ENCODE results near the gene GOLGB1. TPM values are rescaled to one million over a fixed set of nuclear protein-coding genes. Genes with fewer than 3 reads are reported as not detected.

The GOLGB1 gene
- total and polyA plus RNA-seq, 2 donors (not counting 1 experiment from before 2014, with no cell fraction given), result 24.7 to 68.7 TPM

GRCh38 chr3:121624147-121624899, 125.2 kb downstream of the GOLGB1 start:
- Histone ChIP-seq H3K4me1 (ENCODE audit: control insufficient read depth, extremely low read depth, insufficient read depth, low read length) (no peaks in the 10 kb centered on the region), H3K27ac (ENCODE audit: insufficient read depth, low read length) (no peak overlapping the region), H3K4me2 (ENCODE audit: extremely low read depth, insufficient read depth, low read length) (no peak overlapping the region), H3K36me3 (ENCODE audit: control insufficient read depth, insufficient read depth, low read length) (no peaks in the 10 kb centered on the region), H2AFZ (ENCODE audit: low read length) (no peak overlapping the region), H3K4me3 (replicated peaks in 1 of 4; ENCODE audit: control extremely low read depth in 1 of 4, insufficient read depth in 1 of 4, low read depth in 3 of 4, low read length in 4 of 4) (no peak overlapping the region), H3K9me3 (ENCODE audit: control insufficient read depth, insufficient read depth, low read depth, low read length) (no peaks in the 10 kb centered on the region), H4K20me1 (ENCODE audit: control insufficient read depth, extremely low read depth, insufficient read depth, low read length) (no peaks in the 10 kb centered on the region), H3K27me3 (ENCODE audit: control insufficient read depth, insufficient read depth, low read length) (no peaks in the 10 kb centered on the region), H3K9ac (ENCODE audit: insufficient read depth, low read length) (no peak overlapping the region), H3K79me2 (ENCODE audit: control insufficient read depth, insufficient read depth, low read length) (no peaks in the 10 kb centered on the region)
- TF ChIP-seq, protein P1, sequence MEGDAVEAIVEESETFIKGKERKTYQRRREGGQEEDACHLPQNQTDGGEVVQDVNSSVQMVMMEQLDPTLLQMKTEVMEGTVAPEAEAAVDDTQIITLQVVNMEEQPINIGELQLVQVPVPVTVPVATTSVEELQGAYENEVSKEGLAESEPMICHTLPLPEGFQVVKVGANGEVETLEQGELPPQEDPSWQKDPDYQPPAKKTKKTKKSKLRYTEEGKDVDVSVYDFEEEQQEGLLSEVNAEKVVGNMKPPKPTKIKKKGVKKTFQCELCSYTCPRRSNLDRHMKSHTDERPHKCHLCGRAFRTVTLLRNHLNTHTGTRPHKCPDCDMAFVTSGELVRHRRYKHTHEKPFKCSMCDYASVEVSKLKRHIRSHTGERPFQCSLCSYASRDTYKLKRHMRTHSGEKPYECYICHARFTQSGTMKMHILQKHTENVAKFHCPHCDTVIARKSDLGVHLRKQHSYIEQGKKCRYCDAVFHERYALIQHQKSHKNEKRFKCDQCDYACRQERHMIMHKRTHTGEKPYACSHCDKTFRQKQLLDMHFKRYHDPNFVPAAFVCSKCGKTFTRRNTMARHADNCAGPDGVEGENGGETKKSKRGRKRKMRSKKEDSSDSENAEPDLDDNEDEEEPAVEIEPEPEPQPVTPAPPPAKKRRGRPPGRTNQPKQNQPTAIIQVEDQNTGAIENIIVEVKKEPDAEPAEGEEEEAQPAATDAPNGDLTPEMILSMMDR (conservative IDR thresholded peaks at IDR 0.05 in 1 of 2, IDR thresholded peaks at IDR 0.05 in 1 of 2; ENCODE audit: low read depth in 1 of 2, low read length in 2 of 2), result no peak
- TF ChIP-seq EZH2 (IDR thresholded peaks at IDR 0.05; ENCODE audit: low read length, missing control alignments), result no peak
- no peak for DNase-seq (ENCODE audit: low read depth in 2 of 2)

DNA sequence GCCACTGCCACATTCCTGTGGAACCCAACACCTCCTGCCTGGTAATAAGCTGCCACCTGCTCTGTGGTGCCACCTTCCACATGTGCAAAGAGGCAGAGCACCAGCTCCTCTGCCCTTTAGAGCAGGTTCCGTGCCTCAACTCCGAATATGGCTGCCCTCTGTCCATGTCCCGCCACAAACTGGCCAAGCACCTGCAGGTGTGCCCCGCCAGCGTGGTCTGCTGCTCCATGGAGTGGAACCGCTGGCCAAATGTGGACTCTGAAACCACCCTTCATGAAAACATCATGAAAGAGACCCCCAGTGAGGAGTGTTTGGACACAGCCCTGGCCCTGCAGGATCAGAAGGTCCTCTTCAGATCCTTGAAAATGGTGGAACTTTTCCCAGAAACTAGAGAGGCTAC, 128.1 kb downstream of the GOLGB1 start:
- Histone ChIP-seq H4K20me1 (ENCODE audit: control insufficient read depth, extremely low read depth, insufficient read depth, low read length) (no peaks in the 10 kb centered on the region), H3K4me2 (ENCODE audit: extremely low read depth, insufficient read depth, low read length) (no peak overlapping the region), H3K9me3 (ENCODE audit: control insufficient read depth, insufficient read depth, low read depth, low read length) (no peaks in the 10 kb centered on the region), H2AFZ (ENCODE audit: low read length) (no peak overlapping the region), H3K4me1 (ENCODE audit: control insufficient read depth, extremely low read depth, insufficient read depth, low read length) (no peaks in the 10 kb centered on the region), H3K27me3 (ENCODE audit: control insufficient read depth, insufficient read depth, low read length) (no peaks in the 10 kb centered on the region), H3K79me2 (ENCODE audit: control insufficient read depth, insufficient read depth, low read length) (no peaks in the 10 kb centered on the region), H3K9ac (ENCODE audit: insufficient read depth, low read length) (no peak overlapping the region), H3K27ac (ENCODE audit: insufficient read depth, low read length) (no peak overlapping the region), H3K36me3 (ENCODE audit: control insufficient read depth, insufficient read depth, low read length) (no peaks in the 10 kb centered on the region), H3K4me3 (replicated peaks in 1 of 4; ENCODE audit: control extremely low read depth in 1 of 4, insufficient read depth in 1 of 4, low read depth in 3 of 4, low read length in 4 of 4) (no peak overlapping the region)
- no peak for DNase-seq (ENCODE audit: low read depth in 2 of 2)
- TF ChIP-seq EZH2 (IDR thresholded peaks at IDR 0.05; ENCODE audit: low read length, missing control alignments), result no peak
- TF ChIP-seq, protein P1 (conservative IDR thresholded peaks at IDR 0.05 in 1 of 2, IDR thresholded peaks at IDR 0.05 in 1 of 2; ENCODE audit: low read depth in 1 of 2, low read length in 2 of 2), result no peak

DNA sequence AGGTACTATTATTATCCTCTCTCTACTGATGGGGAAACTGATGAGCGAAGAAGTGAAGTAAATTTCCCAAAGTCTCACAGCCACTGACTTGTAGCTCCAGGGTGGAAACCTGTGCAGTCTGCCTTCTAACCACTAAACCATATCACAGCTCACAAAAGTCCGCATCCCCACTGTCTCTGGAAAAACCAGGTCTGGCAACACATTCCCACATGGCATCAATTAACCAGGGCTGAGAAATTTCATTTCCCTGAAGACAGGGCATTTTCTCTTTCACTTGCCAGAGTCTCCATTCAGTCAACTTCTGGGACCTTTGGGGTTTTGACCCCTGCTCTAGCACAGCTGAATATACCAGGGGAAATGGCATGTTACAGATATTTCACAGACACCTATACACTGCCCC, 129.8 kb downstream of the GOLGB1 start:
- Histone ChIP-seq H3K27ac (ENCODE audit: insufficient read depth, low read length) (no peak overlapping the region), H3K27me3 (ENCODE audit: control insufficient read depth, insufficient read depth, low read length) (no peaks in the 10 kb centered on the region), H3K36me3 (ENCODE audit: control insufficient read depth, insufficient read depth, low read length) (no peaks in the 10 kb centered on the region), H3K4me1 (ENCODE audit: control insufficient read depth, extremely low read depth, insufficient read depth, low read length) (no peaks in the 10 kb centered on the region), H3K9me3 (ENCODE audit: control insufficient read depth, insufficient read depth, low read depth, low read length) (no peaks in the 10 kb centered on the region), H3K4me3 (replicated peaks in 1 of 4; ENCODE audit: control extremely low read depth in 1 of 4, insufficient read depth in 1 of 4, low read depth in 3 of 4, low read length in 4 of 4) (no peak overlapping the region), H3K79me2 (ENCODE audit: control insufficient read depth, insufficient read depth, low read length) (no peaks in the 10 kb centered on the region), H3K4me2 (ENCODE audit: extremely low read depth, insufficient read depth, low read length) (no peak overlapping the region), H4K20me1 (ENCODE audit: control insufficient read depth, extremely low read depth, insufficient read depth, low read length) (no peaks in the 10 kb centered on the region), H3K9ac (ENCODE audit: insufficient read depth, low read length) (no peak overlapping the region), H2AFZ (ENCODE audit: low read length) (no peak overlapping the region)
- TF ChIP-seq EZH2 (IDR thresholded peaks at IDR 0.05; ENCODE audit: low read length, missing control alignments), result no peak
- TF ChIP-seq, protein P1 (conservative IDR thresholded peaks at IDR 0.05 in 1 of 2, IDR thresholded peaks at IDR 0.05 in 1 of 2; ENCODE audit: low read depth in 1 of 2, low read length in 2 of 2), result no peak
- no peak for DNase-seq (ENCODE audit: low read depth in 2 of 2)

Other genes with a start within 250 kb of the GOLGB1 start
- 3.3 and 4.1 TPM in 2 replicates for gene POLQ, start 203.8 kb downstream of the GOLGB1 start, total RNA-seq
- 1.1 and 4.1 TPM in 2 replicates for gene POLQ, start 203.8 kb downstream of the GOLGB1 start, polyA plus RNA-seq
- gene ARGFX, start 181.8 kb downstream of the GOLGB1 start, total RNA-seq, result not detected in 2 replicates
- gene ARGFX, start 181.8 kb downstream of the GOLGB1 start, polyA plus RNA-seq, result not detected in 2 replicates
- gene FBXO40, start 156.4 kb downstream of the GOLGB1 start, total RNA-seq, result not detected in 2 replicates
- not detected in 2 replicates for gene FBXO40, start 156.4 kb downstream of the GOLGB1 start, polyA plus RNA-seq
- 0.51 and 0.66 TPM in 2 replicates for gene HCLS1, start 88.8 kb downstream of the GOLGB1 start, total RNA-seq
- 0.40 and 7.7 TPM in 2 replicates for gene HCLS1, start 88.8 kb downstream of the GOLGB1 start, polyA plus RNA-seq
- 13.4 and 19.3 TPM in 2 replicates for gene IQCB1, start 85.3 kb upstream of the GOLGB1 start, total RNA-seq
- gene IQCB1, start 85.3 kb upstream of the GOLGB1 start, polyA plus RNA-seq, result 9.2 and 9.3 TPM in 2 replicates
- gene EAF2, start 85.5 kb upstream of the GOLGB1 start, total RNA-seq, result 2.1 and 2.8 TPM in 2 replicates
- 0.52 and 1.2 TPM in 2 replicates for gene EAF2, start 85.5 kb upstream of the GOLGB1 start, polyA plus RNA-seq
- gene SLC15A2, start 144.7 kb upstream of the GOLGB1 start, total RNA-seq, result 0.26 and 0.33 TPM in 2 replicates
- 0.29 and 0.31 TPM in 2 replicates for gene SLC15A2, start 144.7 kb upstream of the GOLGB1 start, polyA plus RNA-seq